NT2/D1 (cell line): ENCODE measurements around the gene PLXNA4.

Experiments
- SUZ12 ChIP-seq: IDR thresholded peaks from 2 replicates; pipeline ENCODE4 v1.6.1; 2011; ENCODE audit not compliant: insufficient read length, insufficient read depth; ENCODE audit errors: extremely low read depth
- YY1 ChIP-seq: IDR thresholded peaks from 2 replicates; pipeline ENCODE4 v1.6.1; 2011; ENCODE audit not compliant: insufficient read length, insufficient read depth
- ZNF274 ChIP-seq: IDR thresholded peaks from 2 replicates; pipeline ENCODE4 v1.6.1; 2011; ENCODE audit warnings: mild to moderate bottlenecking, low read depth, low read length

GRCh38 chr7:132622081-132622480, 45.8 kb upstream of the PLXNA4 start:
- no peak for TF ChIP-seq ZNF274
- TF ChIP-seq YY1: no peak
- no peak for TF ChIP-seq SUZ12
